WI38 (cell line): ENCODE measurements around the gene ETV7.

Experiments used
- H3K4me3 ChIP-seq: 2 replicates; pipeline ENCODE4 v1.5.1; 2011; ENCODE audit warnings: low read depth, mild to moderate bottlenecking, control low read depth, low read length
- TF ChIP-seq, protein P1 (sequence below): IDR thresholded peaks from 2 replicates; pipeline ENCODE4 v1.5.1; 2012; ENCODE audit warnings: low read depth, mild to moderate bottlenecking, control low read depth, low read length

Gene ETV7

DNA sequence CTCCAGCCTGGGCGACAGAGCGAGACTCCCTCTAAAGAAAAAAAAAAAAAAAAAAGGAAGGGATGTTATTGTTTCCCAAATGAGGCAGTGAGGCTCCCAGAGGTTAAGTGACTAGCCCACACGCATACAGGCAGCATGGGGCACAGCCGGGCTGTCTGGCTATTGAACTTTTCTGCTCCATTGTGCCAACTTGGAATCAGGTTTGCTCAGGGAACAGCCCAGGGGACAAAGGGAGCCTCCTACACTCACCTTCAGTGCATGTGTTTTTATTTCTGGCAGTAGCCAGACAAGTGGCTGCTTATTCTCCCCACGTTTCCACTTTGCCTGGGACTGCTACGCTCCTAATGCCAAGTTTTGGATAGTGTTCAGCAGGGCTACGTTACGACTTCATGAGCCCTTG, 10.7 kb downstream of the ETV7 start:
- TF ChIP-seq, protein P1, sequence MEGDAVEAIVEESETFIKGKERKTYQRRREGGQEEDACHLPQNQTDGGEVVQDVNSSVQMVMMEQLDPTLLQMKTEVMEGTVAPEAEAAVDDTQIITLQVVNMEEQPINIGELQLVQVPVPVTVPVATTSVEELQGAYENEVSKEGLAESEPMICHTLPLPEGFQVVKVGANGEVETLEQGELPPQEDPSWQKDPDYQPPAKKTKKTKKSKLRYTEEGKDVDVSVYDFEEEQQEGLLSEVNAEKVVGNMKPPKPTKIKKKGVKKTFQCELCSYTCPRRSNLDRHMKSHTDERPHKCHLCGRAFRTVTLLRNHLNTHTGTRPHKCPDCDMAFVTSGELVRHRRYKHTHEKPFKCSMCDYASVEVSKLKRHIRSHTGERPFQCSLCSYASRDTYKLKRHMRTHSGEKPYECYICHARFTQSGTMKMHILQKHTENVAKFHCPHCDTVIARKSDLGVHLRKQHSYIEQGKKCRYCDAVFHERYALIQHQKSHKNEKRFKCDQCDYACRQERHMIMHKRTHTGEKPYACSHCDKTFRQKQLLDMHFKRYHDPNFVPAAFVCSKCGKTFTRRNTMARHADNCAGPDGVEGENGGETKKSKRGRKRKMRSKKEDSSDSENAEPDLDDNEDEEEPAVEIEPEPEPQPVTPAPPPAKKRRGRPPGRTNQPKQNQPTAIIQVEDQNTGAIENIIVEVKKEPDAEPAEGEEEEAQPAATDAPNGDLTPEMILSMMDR: no peak
- H3K4me3 ChIP-seq: no peak overlapping the region

DNA sequence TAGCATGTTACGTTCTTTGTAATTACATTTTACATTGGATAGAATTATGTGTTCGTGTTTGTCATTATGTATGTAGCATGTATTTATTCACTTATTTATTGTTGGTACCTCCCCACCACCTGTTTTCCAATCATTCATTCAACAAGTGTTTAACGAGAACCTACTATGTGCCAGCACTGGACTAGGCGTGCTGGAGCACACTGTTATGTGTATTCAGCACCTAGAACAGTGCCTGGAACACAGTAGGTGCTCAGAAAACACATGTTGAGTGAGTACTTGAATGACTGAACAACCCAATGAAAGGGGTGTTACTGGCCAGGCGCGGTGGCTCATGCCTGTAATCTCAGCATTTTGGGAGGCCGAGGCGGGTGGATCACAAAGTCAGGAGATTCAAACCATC, 11.3 kb downstream of the ETV7 start:
- H3K4me3 ChIP-seq: no peak overlapping the region
- TF ChIP-seq, protein P1: no peak

DNA sequence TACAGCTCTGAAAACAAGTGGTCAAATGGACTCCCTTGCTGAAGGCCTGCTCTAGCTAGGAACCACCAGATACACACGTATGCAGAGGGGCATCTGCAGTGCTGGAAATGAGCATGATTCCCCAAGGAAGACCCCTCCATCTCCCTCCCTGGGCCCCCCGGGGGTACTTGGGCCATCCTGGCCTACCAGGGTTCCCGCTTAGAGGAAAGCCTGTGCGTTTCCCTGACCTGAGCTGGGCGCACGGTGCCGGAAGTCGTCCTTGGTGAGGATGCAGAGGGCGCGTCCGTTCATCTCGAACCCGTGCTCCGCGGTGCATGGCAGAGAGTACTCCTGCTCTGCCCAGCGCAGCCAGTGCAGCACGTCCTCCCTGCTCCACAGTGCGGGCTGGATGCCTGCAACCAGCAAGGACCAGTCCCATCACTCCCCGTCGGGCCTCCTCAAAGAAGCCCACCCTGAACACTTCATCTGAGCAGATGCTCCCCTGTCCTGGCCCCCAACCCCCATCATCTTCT, 11.8 kb downstream of the ETV7 start:
- no peak overlapping the region for H3K4me3 ChIP-seq
- TF ChIP-seq, protein P1: no peak

DNA sequence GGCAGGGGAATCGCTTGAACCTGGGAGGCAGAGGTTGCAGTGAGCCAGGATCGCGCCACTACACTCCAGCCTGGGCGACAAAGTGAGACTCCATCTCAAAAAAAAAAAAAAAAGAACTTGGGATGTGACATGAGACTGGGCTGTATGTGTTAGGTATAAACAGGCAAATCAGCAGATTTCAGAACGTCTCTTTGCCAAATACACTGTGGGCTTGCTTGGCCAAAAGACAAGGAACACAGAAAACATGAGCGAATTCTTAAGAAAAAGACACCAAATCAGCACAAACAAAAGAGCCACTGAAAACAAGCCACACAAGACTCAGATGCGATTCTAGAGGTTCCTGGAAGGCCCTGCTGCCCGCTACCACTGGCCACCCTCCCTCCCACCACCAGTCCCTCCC, 12.5 kb downstream of the ETV7 start:
- TF ChIP-seq, protein P1: no peak
- no peak overlapping the region for H3K4me3 ChIP-seq

DNA sequence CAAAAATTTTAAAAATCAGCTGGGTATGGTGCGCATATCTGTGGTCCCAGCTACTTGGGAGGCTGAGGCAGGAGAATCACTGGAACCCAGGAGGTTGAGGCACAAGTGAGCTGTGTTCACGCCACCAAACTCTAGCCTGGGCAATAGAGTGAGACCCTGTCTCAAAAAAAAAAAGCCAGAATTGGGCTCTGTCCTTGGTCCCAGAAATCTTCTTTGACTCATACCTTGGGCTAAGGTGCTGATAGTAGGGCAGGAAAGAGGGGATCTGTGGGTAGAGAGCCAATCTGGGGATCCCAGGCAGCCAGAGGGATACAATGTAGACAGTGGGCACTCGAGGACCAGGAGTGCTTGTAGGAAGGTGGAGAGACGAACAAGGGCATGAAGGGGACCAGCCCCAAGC, 13.3 kb downstream of the ETV7 start:
- TF ChIP-seq, protein P1: no peak
- no peak overlapping the region for H3K4me3 ChIP-seq

DNA sequence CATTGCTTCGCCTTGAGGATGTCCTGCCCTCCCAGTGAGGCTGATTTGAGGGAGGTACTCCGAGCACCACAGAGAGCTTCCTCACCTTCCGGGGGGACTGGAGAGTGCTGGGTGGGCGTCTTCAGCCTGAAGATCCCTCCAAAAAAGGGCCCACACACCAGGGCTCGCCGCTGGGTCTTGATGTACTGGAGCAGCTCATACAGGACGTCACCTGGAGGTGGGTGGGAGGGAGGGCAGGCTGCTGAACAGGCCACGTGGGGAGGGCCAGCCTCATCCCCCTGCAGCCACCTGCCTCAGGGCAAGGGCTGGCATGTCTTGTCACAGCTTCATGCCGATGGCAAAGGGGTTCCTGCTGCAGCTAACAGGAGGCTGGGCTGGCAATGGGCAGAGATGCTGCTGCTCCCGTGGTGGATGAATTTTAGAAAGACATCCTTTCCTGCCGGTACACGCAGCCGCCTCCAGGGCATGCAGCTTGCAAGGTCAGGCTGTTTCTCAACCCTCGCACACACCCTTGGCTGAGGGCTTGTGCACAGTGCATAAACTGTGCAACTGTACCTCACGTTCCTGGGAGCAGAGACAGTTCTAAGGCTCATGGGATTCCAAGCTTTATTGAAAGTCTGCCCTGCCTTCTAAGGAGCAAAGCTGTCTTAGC, 14.0 kb downstream of the ETV7 start:
- no peak overlapping the region for H3K4me3 ChIP-seq
- TF ChIP-seq, protein P1: no peak

DNA sequence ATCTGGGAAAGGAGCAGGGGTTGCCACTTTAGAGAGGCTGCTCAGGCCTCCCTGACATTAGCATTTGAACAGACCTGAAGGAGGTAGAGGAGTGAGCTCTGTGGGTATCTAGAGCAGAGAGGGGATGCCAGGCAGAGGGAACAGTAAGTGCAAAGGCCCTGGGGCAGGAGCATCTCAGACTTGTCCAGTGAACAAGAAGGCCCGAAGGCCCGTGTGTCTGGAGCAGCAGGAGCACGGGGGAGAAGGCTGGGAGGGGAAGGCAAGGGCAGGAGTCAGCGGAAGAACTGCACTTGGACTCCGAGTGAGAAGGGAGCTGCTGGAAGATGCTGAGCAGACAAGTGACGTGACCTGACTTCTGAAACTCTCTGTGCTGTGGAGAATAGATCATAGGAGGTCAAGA, 15.4 kb downstream of the ETV7 start:
- H3K4me3 ChIP-seq: no peak overlapping the region
- TF ChIP-seq, protein P1: no peak
